Adipose tissue (tissue), 3 donors: ENCODE data around the gene PHYHIPL. TPM values are rescaled to one million over a fixed set of nuclear protein-coding genes. Genes with fewer than 3 reads are reported as not detected.

Experiments used
- H3K27ac ChIP-seq: one replicate; pipeline ENCODE4 v1.5.1; 2013; ENCODE audit warnings: low read depth, low read length
- WGBS, 3 donors: extraction: QIAGEN DNeasy Blood & Tissue Kit; methylation state at CpG; one replicate each; pipeline ENCODE4 v1.1.7; 2013; 5-methylcytosine and 5-hydroxymethylcytosine counted together
- polyA plus RNA-seq, 3 donors: library from polyadenylated mRNA; stranded (reverse); fragments of 200-250 nt; gene quantifications; one replicate each; pipeline ENCODE4 v1.2.3, GENCODE V29; 2013
- donor health status: healthy with polysubstance abuse.
- donor health status: Bipolar disorder and iron deficiency.
- donor health status: healthy.

The PHYHIPL gene
- polyA plus RNA-seq, 3 donors: 0.06 to 2.3 (median 0.11) TPM

DNA sequence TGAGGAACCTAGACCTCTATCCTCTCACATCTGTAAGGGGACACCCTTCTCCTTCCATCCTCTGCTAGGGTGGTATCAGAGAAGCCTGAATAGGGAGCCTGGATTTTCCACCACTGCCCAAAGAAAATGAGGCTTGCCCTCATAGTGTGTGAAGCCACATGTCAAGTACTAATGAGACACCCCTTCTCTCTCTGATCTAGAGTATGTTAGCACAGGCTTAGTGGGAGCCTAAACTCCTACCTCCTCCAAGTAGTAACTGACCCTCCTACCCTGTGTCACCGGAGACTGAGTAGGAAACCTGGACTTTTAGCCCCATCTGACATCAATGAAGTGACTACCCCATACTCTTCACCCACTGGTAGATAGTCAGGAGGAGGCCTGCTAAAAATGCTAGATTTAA, 65.6 kb downstream of the PHYHIPL start:
- H3K27ac ChIP-seq: no peak overlapping the region
- WGBS, 3 donors: 91 to 100% (median 96%) methylated on average over 1 of the region's 1 CpG

DNA sequence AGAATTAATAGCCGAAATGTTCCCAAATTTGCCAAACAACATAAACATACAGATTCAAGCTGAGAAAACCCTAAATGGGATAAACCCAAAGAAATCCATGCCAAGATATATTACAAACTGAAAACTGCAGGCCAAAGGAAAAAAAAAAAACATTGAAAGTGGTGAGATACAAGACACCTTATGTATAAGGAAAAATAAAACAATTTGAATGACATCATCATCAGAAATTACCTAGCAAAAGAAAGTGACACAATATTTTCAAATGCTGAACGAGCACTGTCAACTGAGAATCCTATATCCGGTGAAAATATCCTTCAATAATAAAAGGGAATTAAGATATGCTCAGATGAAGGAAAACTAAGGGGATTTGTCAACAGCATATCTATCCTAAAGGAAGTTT, 66.5 kb downstream of the PHYHIPL start:
- no peak overlapping the region for H3K27ac ChIP-seq
- 86 to 93% (median 88%) methylated on average over 3 of the region's 3 CpGs for WGBS, 3 donors

GRCh38 chr10:59243611-59244195, 67.3 kb downstream of the PHYHIPL start:
- H3K27ac ChIP-seq: no peak overlapping the region
- 79 to 98% (median 88%) methylated on average over 2 of the region's 2 CpGs for WGBS, 3 donors

- WGBS, 3 donors: 91 to 96% (median 92%) methylated on average over 1 of the region's 1 CpG
Measured at GRCh38 chr10:59244871-59245270, 68.4 kb downstream of the PHYHIPL start.

GRCh38 chr10:59245686-59246085, 69.2 kb downstream of the PHYHIPL start:
- no peak overlapping the region for H3K27ac ChIP-seq
- WGBS, 3 donors: 43 to 94% (median 87%) methylated on average over 1 of the region's 1 CpG

More at GRCh38 chr10:59244871-59245270, 68.4 kb downstream of the PHYHIPL start:
- H3K27ac ChIP-seq: no peak overlapping the region

- H3K27ac ChIP-seq: no peak overlapping the region
Measured at GRCh38 chr10:59252491-59252890, 76.0 kb downstream of the PHYHIPL start.

GRCh38 chr10:59255463-59255862, 79.0 kb downstream of the PHYHIPL start:
- no peak overlapping the region for H3K27ac ChIP-seq
- 95 to 97% (median 96%) methylated on average over 1 of the region's 1 CpG for WGBS, 3 donors

DNA sequence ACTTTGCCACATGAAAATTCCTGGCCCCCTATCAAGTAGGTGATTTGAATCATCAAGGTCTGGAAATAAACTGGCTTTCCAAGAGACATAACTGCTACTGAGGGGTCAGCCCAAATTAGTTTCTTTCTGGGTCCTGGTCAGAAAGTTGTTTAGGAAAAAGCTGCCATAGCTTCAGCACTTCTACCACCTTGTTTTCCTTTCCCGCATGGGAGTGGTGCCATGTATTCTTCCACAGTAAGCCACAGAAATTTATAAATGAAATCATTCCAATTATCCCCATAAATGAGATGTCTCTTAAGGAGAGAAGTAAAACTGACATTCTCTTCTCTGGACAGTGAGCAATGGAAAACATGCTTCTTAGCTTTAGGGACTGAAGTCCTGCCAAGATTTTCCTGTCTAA, 80.8 kb downstream of the PHYHIPL start:
- no peak overlapping the region for H3K27ac ChIP-seq
- 89 to 100% (median 97%) methylated on average over 1 of the region's 1 CpG for WGBS, 3 donors

GRCh38 chr10:59258890-59259289, 82.4 kb downstream of the PHYHIPL start:
- WGBS, 3 donors: 88 to 98% (median 92%) methylated on average over 1 of the region's 1 CpG
- H3K27ac ChIP-seq: no peak overlapping the region

DNA sequence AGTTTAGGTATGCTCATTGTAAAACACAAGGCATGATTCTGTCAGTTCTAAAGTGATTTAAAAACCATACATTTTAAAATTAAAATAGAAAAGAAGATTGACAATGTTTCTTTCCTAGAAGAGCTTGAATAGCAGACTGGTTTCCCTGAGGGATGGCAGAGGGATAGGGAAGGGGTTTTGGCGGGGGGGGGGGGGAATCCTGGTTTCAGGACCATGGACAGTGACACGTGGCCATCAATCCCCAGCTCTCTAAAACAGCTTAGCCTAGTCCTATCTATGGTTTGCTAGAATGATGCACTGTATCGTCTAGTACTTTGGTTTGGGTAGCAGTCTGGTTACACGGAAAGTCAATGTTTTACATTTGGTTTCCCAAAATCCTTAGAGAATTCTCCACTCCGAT, 88.7 kb downstream of the PHYHIPL start:
- WGBS, 3 donors: 55 to 69% (median 57%) methylated on average over 4 to 5 of the region's 5 CpGs

GRCh38 chr10:59266321-59266720, 89.9 kb downstream of the PHYHIPL start:
- H3K27ac ChIP-seq: no peak overlapping the region
- 46 to 82% (median 53%) methylated on average over 3 of the region's 3 CpGs for WGBS, 3 donors

More for the DNA sequence above, 88.7 kb downstream of the PHYHIPL start:
- no peak overlapping the region for H3K27ac ChIP-seq

- H3K27ac ChIP-seq: no peak overlapping the region
- WGBS, 3 donors: 95 to 97% (median 96%) methylated on average over 7 of the region's 7 CpGs
Measured at GRCh38 chr10:59268460-59268859, 92.0 kb downstream of the PHYHIPL start.

GRCh38 chr10:59269651-59270050, 93.2 kb downstream of the PHYHIPL start:
- WGBS, 3 donors: 94 to 96% (median 96%) methylated on average over 6 of the region's 6 CpGs
- H3K27ac ChIP-seq: no peak overlapping the region

DNA sequence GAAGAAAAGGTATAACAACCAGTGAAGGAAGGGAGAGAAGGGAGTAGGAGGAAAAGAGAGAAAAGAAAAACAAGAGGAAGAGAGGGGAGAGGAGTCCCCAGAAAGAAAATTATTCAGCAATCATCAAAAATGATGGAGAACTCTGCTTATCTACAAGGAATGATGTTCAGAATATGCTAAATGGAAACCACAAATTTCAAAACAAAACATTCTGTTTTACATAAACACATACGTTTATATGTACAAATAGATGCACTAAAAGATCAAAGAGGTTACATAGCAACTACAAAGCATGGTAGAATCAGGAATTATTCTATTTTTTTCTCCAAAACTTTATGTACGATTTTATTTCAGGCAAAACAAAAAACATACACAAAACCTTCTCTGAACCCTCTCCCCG, 94.0 kb downstream of the PHYHIPL start:
- 82 to 85% (median 83%) methylated on average over 3 of the region's 3 CpGs for WGBS, 3 donors
- H3K27ac ChIP-seq: no peak overlapping the region

- 84 to 87% (median 85%) methylated on average over 4 of the region's 4 CpGs for WGBS, 3 donors
- no peak overlapping the region for H3K27ac ChIP-seq
Measured at GRCh38 chr10:59271160-59271559, 94.7 kb downstream of the PHYHIPL start.

- no peak overlapping the region for H3K27ac ChIP-seq
Measured at GRCh38 chr10:59272061-59272460, 95.6 kb downstream of the PHYHIPL start.

- no peak overlapping the region for H3K27ac ChIP-seq
- WGBS, 3 donors: 85 to 94% (median 89%) methylated on average over 1 of the region's 1 CpG
Measured at GRCh38 chr10:59273445-59273844, 97.0 kb downstream of the PHYHIPL start.

- H3K27ac ChIP-seq: no peak overlapping the region
Measured at GRCh38 chr10:59276133-59276532, 99.7 kb downstream of the PHYHIPL start.

- H3K27ac ChIP-seq: no peak overlapping the region
Measured at GRCh38 chr10:59276919-59277318, 100.5 kb downstream of the PHYHIPL start.

DNA sequence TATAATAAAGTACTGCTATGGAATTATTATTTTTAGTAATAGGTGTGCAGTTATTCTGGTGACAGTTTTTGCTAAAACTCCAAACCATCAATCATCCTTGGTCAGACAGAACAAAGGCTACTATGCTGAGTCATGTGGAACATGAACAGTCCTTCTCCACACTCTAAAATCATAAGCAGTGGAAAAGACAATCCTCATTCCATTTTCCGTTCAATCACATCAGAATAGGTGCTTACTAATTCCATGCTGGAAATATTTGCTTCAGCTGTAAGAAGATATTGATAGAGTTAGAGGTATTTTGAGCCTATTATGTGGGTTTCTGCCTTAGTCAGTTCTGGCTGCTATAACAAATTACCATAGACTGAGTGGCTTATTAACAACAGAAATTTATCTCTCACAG, 103.0 kb downstream of the PHYHIPL start:
- 84 to 89% (median 88%) methylated on average over 1 of the region's 1 CpG for WGBS, 3 donors
- H3K27ac ChIP-seq: no peak overlapping the region

DNA sequence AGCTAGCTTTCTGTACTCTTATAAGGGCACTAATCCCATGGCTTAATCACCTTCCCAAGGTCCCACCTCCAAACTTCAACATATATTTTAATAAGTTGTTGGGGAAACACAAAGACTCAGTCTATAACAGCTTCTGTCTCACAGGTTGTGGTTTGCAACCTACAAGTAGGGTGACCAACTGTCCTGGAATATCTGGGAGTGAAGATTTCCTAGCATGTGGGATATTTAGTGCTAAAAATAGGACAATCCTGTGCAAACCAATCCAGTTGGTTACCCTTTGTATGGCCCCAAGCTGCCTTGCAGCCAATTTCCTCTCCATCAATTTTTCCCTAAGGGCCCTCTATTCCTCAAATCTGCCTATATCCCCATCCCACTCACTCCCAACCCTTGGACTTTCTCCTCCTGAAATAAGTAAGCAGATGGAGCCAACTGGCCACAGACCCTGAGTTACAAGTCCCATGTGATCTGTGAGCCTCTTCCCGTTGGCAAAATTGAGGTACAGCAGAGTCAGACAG, 103.6 kb downstream of the PHYHIPL start:
- 54 to 77% (median 70%) methylated on average over 1 of the region's 1 CpG for WGBS, 3 donors
- no peak overlapping the region for H3K27ac ChIP-seq
